CD14-positive monocyte (primary cell): Measurements from ENCODE around the gene CCDC141. TPM values are rescaled to one million over a fixed set of nuclear protein-coding genes. Genes with fewer than 3 reads are reported as not detected.

Experiments used
- DNase-seq, 3 donors: peaks; one replicate each; pipeline ENCODE4 v3.0.0-alpha.2; 2011 to 2022
- H2AFZ ChIP-seq: 2 replicates; pipeline ENCODE4 v1.6.0; 2012; ENCODE audit warnings: mild to moderate bottlenecking, low read depth, low read length, inconsistent platforms; ENCODE audit not compliant: insufficient read depth, poor library complexity, severe bottlenecking
- H3K27ac ChIP-seq, 2 donors: 1 replicate in 1 of 2; 2 replicates in 1 of 2; pipeline ENCODE4 v1.5.1; 2012 to 2013; ENCODE audit warnings: low read length in 2 of 2, control low read depth in 1 of 2, inconsistent platforms in 1 of 2, low read depth in 1 of 2, mild to moderate bottlenecking in 1 of 2
- H3K27me3 ChIP-seq, 2 donors: one replicate each; pipeline versions ENCODE4 v1.6.0 to v1.6.1; 2011 to 2013; ENCODE audit warnings: low read length in 2 of 2; ENCODE audit not compliant: control insufficient read depth in 2 of 2, insufficient read depth in 2 of 2
- H3K36me3 ChIP-seq, 2 donors: replicated peaks in 1 of 2; 1 replicate in 1 of 2; 2 replicates in 1 of 2; pipeline versions ENCODE4 v1.5.1 to v1.6.1; 2012 to 2013; ENCODE audit warnings: low read length in 2 of 2, control low read depth in 1 of 2, inconsistent platforms in 1 of 2, mild to moderate bottlenecking in 1 of 2; ENCODE audit not compliant: insufficient read depth in 2 of 2, control insufficient read depth in 1 of 2
- H3K4me1 ChIP-seq, 2 donors: 1 replicate in 1 of 2; 2 replicates in 1 of 2; pipeline versions ENCODE4 v1.5.1 to v1.6.1; 2012 to 2013; ENCODE audit warnings: low read length in 2 of 2, control low read depth in 1 of 2, inconsistent platforms in 1 of 2, mild to moderate bottlenecking in 1 of 2, moderate library complexity in 1 of 2; ENCODE audit not compliant: insufficient read depth in 2 of 2, control insufficient read depth in 1 of 2
- H3K4me2 ChIP-seq: replicated peaks from 2 replicates; pipeline ENCODE3; 2012; ENCODE audit warnings: low read length, moderate library complexity, mild to moderate bottlenecking; ENCODE audit not compliant: poor library complexity, severe bottlenecking; ENCODE audit errors: extremely low read depth
- H3K4me3 ChIP-seq, 3 experiments: fragments of 200-600 bp in 1 of 3; sonication (generic) in 1 of 3; replicated peaks in 1 of 3; 1 replicate in 2 of 3; 2 replicates in 1 of 3; pipeline ENCODE4 v1.5.1; 2011 to 2013; ENCODE audit warnings: low read length in 3 of 3, mild to moderate bottlenecking in 3 of 3, control low read depth in 2 of 3, low read depth in 2 of 3, inconsistent platforms in 1 of 3, moderate library complexity in 1 of 3
- H3K79me2 ChIP-seq: 2 replicates; pipeline ENCODE4 v1.6.0; 2012; ENCODE audit warnings: mild to moderate bottlenecking, control low read depth, inconsistent platforms, low read length, moderate library complexity; ENCODE audit not compliant: insufficient read depth
- H3K9ac ChIP-seq: 2 replicates; pipeline ENCODE4 v1.6.0; 2017; ENCODE audit warnings: low read length, mild to moderate bottlenecking; ENCODE audit not compliant: insufficient read depth, poor library complexity, severe bottlenecking
- H3K9me3 ChIP-seq, 2 donors: replicated peaks in 1 of 2; 1 replicate in 1 of 2; 2 replicates in 1 of 2; pipeline versions ENCODE4 v1.5.1 to v1.6.1; 2012 to 2013; ENCODE audit warnings: low read length in 2 of 2, control low read depth in 1 of 2; ENCODE audit not compliant: control insufficient read depth in 1 of 2, insufficient read depth in 1 of 2
- H4K20me1 ChIP-seq: 2 replicates; pipeline ENCODE4 v1.6.0; 2012; ENCODE audit warnings: mild to moderate bottlenecking, low read length, control low read depth, moderate library complexity; ENCODE audit not compliant: insufficient read depth
- H3K27ac Mint-ChIP-seq, 7 donors: one replicate each; pipeline ENCODE4 v1.8.0; 2020; ENCODE audit warnings: mild to moderate bottlenecking in 7 of 7, mixed read lengths in 7 of 7, moderate library complexity in 6 of 7, inconsistent platforms in 2 of 7
- H3K27me3 Mint-ChIP-seq, 3 donors: one replicate each; pipeline ENCODE4 v1.8.0; 2021 to 2022; ENCODE audit warnings: low read depth in 3 of 3, mild to moderate bottlenecking in 3 of 3, mixed read lengths in 3 of 3, moderate library complexity in 3 of 3, inconsistent platforms in 1 of 3
- H3K36me3 Mint-ChIP-seq, 2 donors: one replicate each; pipeline ENCODE4 v1.8.0; 2020; ENCODE audit warnings: mixed read lengths in 2 of 2, inconsistent platforms in 1 of 2, mild to moderate bottlenecking in 1 of 2
- H3K4me1 Mint-ChIP-seq: one replicate; pipeline ENCODE4 v1.8.0; 2020; ENCODE audit warnings: mild to moderate bottlenecking, mixed read lengths
- H3K4me3 Mint-ChIP-seq, 2 donors: one replicate each; pipeline ENCODE4 v1.8.0; 2020; ENCODE audit warnings: mild to moderate bottlenecking in 2 of 2, mixed read lengths in 2 of 2, moderate library complexity in 1 of 2
- H3K9me3 Mint-ChIP-seq, 7 donors: one replicate each; pipeline ENCODE4 v1.8.0; 2020 to 2022; ENCODE audit warnings: mixed read lengths in 7 of 7, mild to moderate bottlenecking in 6 of 7, moderate library complexity in 6 of 7, inconsistent platforms in 2 of 7
- CTCF ChIP-seq: fragments of 200-600 bp; IDR thresholded peaks from one replicate; pipeline ENCODE4 v1.8.0; 2022; ENCODE audit warnings: antibody characterized with exemption, mild to moderate bottlenecking
- WGBS: methylation state at CpG from one replicate; pipeline ENCODE4 v1.1.5; 2013; ENCODE audit warnings: missing lambda C conversion rate; ENCODE audit not compliant: insufficient coverage; 5-methylcytosine and 5-hydroxymethylcytosine counted together
- intact Hi-C, 2 donors: fragments of 100-400 bp; cut with micrococcal nuclease; formaldehyde crosslinking; loops; one replicate each; pipeline versions ENCODE4 v1.15.0 to v1.15.1; 2023
- polyA plus RNA-seq, 3 donors: library from polyadenylated mRNA; depleted of rRNA in 1 of 3; unstranded in 2 of 3; stranded (reverse) in 1 of 3; fragments of 300-500 nt in 2 of 3; fragments of >200 nt in 1 of 3; fragmentation: Illumina TruSeq in 2 of 3; gene quantifications; 1 replicate in 2 of 3; 2 replicates in 1 of 3; pipeline ENCODE4 v1.2.3, GENCODE V29; 2012 to 2021

The CCDC141 gene
- polyA plus RNA-seq, 3 donors = not detected

GRCh38 chr2:178811901-178812300 is 238.0 kb downstream of the CCDC141 start:
- Histone ChIP-seq H3K4me3 (no peak overlapping the region), H3K4me1 (no peaks in the 10 kb centered on the region), H3K27ac (no peak overlapping the region), H2AFZ (no peak overlapping the region), H3K36me3 (no peaks in the 10 kb centered on the region), H3K79me2 (no peaks in the 10 kb centered on the region), H3K9ac (no peak overlapping the region), H4K20me1 (no peaks in the 10 kb centered on the region), H3K9me3 (no peaks in the 10 kb centered on the region), H3K27me3 (no peaks in the 10 kb centered on the region), H3K4me2 (no peak overlapping the region)
- intact Hi-C loops = no loop called here
- WGBS = no CpG with 5 or more reads among the region's 2 CpGs
- Mint-ChIP-seq H3K4me3 (no peak overlapping the region), H3K9me3 (no peaks in the 10 kb centered on the region), H3K4me1 (no peaks in the 10 kb centered on the region), H3K36me3 (no peaks in the 10 kb centered on the region), H3K27me3 (no peaks in the 10 kb centered on the region), H3K27ac (no peak overlapping the region)
- no peak for DNase-seq
- TF ChIP-seq CTCF = no peak

GRCh38 chr2:178811045-178811444 is 238.9 kb downstream of the CCDC141 start:
- no peak for DNase-seq
- no peak overlapping the region for H3K4me2 ChIP-seq
- H3K9me3 Mint-ChIP-seq = no peaks in the 10 kb centered on the region
- H3K36me3 ChIP-seq = no peaks in the 10 kb centered on the region
- H3K4me3 ChIP-seq = no peak overlapping the region
- no peaks in the 10 kb centered on the region for H3K27me3 Mint-ChIP-seq
- no peaks in the 10 kb centered on the region for H3K36me3 Mint-ChIP-seq
- H3K9ac ChIP-seq = no peak overlapping the region
- H3K4me1 Mint-ChIP-seq = no peaks in the 10 kb centered on the region
- no peak overlapping the region for H3K27ac Mint-ChIP-seq
- H3K27ac ChIP-seq = no peak overlapping the region
- WGBS = 100% methylated on average over 2 of the region's 2 CpGs
- no peaks in the 10 kb centered on the region for H3K4me1 ChIP-seq
- no peaks in the 10 kb centered on the region for H4K20me1 ChIP-seq
- H3K27me3 ChIP-seq = no peaks in the 10 kb centered on the region
- no peaks in the 10 kb centered on the region for H3K9me3 ChIP-seq
- no peak for TF ChIP-seq CTCF
- no peak overlapping the region for H3K4me3 Mint-ChIP-seq
- intact Hi-C loops = no loop called here
- no peaks in the 10 kb centered on the region for H3K79me2 ChIP-seq
- H2AFZ ChIP-seq = no peak overlapping the region
